Measurements from ENCODE around the gene ADAMTS20.

The ADAMTS20 gene

GRCh38 chr12:43493261-43493797, 58.7 kb downstream of the ADAMTS20 start:
- H3K4me3 ChIP-seq (ENCODE audit: insufficient read depth, low read depth, low read length) = no peak overlapping the region
- H3K36me3 ChIP-seq (ENCODE audit: control insufficient read depth, insufficient read depth, low read length) = peaks cover 3% of the 10 kb centered on the region
- H3K4me1 ChIP-seq (ENCODE audit: control insufficient read depth, insufficient read depth, low read length) = no peaks in the 10 kb centered on the region
- no peaks in the 10 kb centered on the region for H3K9me3 ChIP-seq (ENCODE audit: control insufficient read depth, low read length)
- H3K27me3 ChIP-seq (ENCODE audit: control insufficient read depth, insufficient read depth, low read length, poor library complexity, severe bottlenecking) = no peaks in the 10 kb centered on the region
- WGBS, 2 experiments = 91 to 95% methylated on average over 1 to 2 of the region's 2 CpGs
- H3K27ac ChIP-seq (ENCODE audit: insufficient read depth, low read depth, low read length, poor library complexity, severe bottlenecking) = no peak overlapping the region

- H3K27me3 ChIP-seq (ENCODE audit: control insufficient read depth, insufficient read depth, low read length, poor library complexity, severe bottlenecking) = no peaks in the 10 kb centered on the region
- H3K9me3 ChIP-seq (ENCODE audit: control insufficient read depth, low read length) = no peaks in the 10 kb centered on the region
- H3K36me3 ChIP-seq (ENCODE audit: control insufficient read depth, insufficient read depth, low read length) = no peaks in the 10 kb centered on the region
- no peaks in the 10 kb centered on the region for H3K4me1 ChIP-seq (ENCODE audit: control insufficient read depth, insufficient read depth, low read length)
- H3K27ac ChIP-seq (ENCODE audit: insufficient read depth, low read depth, low read length, poor library complexity, severe bottlenecking) = no peak overlapping the region
- H3K4me3 ChIP-seq (ENCODE audit: insufficient read depth, low read depth, low read length) = no peak overlapping the region
- WGBS, 2 experiments = 88 to 90% methylated on average over 3 of the region's 3 CpGs
Observed at GRCh38 chr12:43482311-43483085, 69.5 kb downstream of the ADAMTS20 start.

- Histone ChIP-seq H3K36me3 (ENCODE audit: control insufficient read depth, insufficient read depth, low read length) (no peaks in the 10 kb centered on the region), H3K27ac (ENCODE audit: insufficient read depth, low read depth, low read length, poor library complexity, severe bottlenecking) (no peak overlapping the region), H3K27me3 (ENCODE audit: control insufficient read depth, insufficient read depth, low read length, poor library complexity, severe bottlenecking) (no peaks in the 10 kb centered on the region), H3K9me3 (ENCODE audit: control insufficient read depth, low read length) (no peaks in the 10 kb centered on the region), H3K4me1 (ENCODE audit: control insufficient read depth, insufficient read depth, low read length) (no peaks in the 10 kb centered on the region), H3K4me3 (ENCODE audit: insufficient read depth, low read depth, low read length) (no peak overlapping the region)
- 86 to 99% methylated on average over 3 of the region's 3 CpGs for WGBS, 2 experiments
Observed at GRCh38 chr12:43480591-43480990, 71.4 kb downstream of the ADAMTS20 start.

- 94 to 97% methylated on average over 3 of the region's 3 CpGs for WGBS, 2 experiments
- Histone ChIP-seq H3K4me1 (ENCODE audit: control insufficient read depth, insufficient read depth, low read length) (no peaks in the 10 kb centered on the region), H3K36me3 (ENCODE audit: control insufficient read depth, insufficient read depth, low read length) (no peaks in the 10 kb centered on the region), H3K9me3 (ENCODE audit: control insufficient read depth, low read length) (no peaks in the 10 kb centered on the region), H3K27me3 (ENCODE audit: control insufficient read depth, insufficient read depth, low read length, poor library complexity, severe bottlenecking) (no peaks in the 10 kb centered on the region), H3K27ac (ENCODE audit: insufficient read depth, low read depth, low read length, poor library complexity, severe bottlenecking) (no peak overlapping the region), H3K4me3 (ENCODE audit: insufficient read depth, low read depth, low read length) (no peak overlapping the region)
Observed at GRCh38 chr12:43462741-43463140, 89.3 kb downstream of the ADAMTS20 start.

- Histone ChIP-seq H3K9me3 (ENCODE audit: control insufficient read depth, low read length) (no peaks in the 10 kb centered on the region), H3K4me3 (ENCODE audit: insufficient read depth, low read depth, low read length) (no peak overlapping the region), H3K27ac (ENCODE audit: insufficient read depth, low read depth, low read length, poor library complexity, severe bottlenecking) (no peak overlapping the region), H3K36me3 (ENCODE audit: control insufficient read depth, insufficient read depth, low read length) (no peaks in the 10 kb centered on the region), H3K4me1 (ENCODE audit: control insufficient read depth, insufficient read depth, low read length) (no peaks in the 10 kb centered on the region), H3K27me3 (ENCODE audit: control insufficient read depth, insufficient read depth, low read length, poor library complexity, severe bottlenecking) (no peaks in the 10 kb centered on the region)
- WGBS, 2 experiments = 100% methylated on average over 2 of the region's 2 CpGs; no CpG with 5 or more reads in 1 of the 2 experiments
Observed at GRCh38 chr12:43462080-43462479, 89.9 kb downstream of the ADAMTS20 start.

- H3K27me3 ChIP-seq (ENCODE audit: control insufficient read depth, insufficient read depth, low read length, poor library complexity, severe bottlenecking) = no peaks in the 10 kb centered on the region
- WGBS, 2 experiments = 94% methylated on average over 4 of the region's 4 CpGs
- H3K9me3 ChIP-seq (ENCODE audit: control insufficient read depth, low read length) = peaks cover 3% of the 10 kb centered on the region
Observed at GRCh38 chr12:43459285-43459684, 92.7 kb downstream of the ADAMTS20 start.

GRCh38 chr12:43453761-43454160, 98.2 kb downstream of the ADAMTS20 start:
- Histone ChIP-seq H3K36me3 (ENCODE audit: control insufficient read depth, insufficient read depth, low read length) (no peaks in the 10 kb centered on the region), H3K27ac (ENCODE audit: insufficient read depth, low read depth, low read length, poor library complexity, severe bottlenecking) (no peak overlapping the region), H3K4me3 (ENCODE audit: insufficient read depth, low read depth, low read length) (no peak overlapping the region), H3K27me3 (ENCODE audit: control insufficient read depth, insufficient read depth, low read length, poor library complexity, severe bottlenecking) (no peaks in the 10 kb centered on the region), H3K4me1 (ENCODE audit: control insufficient read depth, insufficient read depth, low read length) (no peaks in the 10 kb centered on the region), H3K9me3 (ENCODE audit: control insufficient read depth, low read length) (peaks cover 3% of the 10 kb centered on the region)
- 97 to 99% methylated on average over 5 of the region's 8 CpGs for WGBS, 2 experiments

More at GRCh38 chr12:43459285-43459684, 92.7 kb downstream of the ADAMTS20 start:
- H3K4me1 ChIP-seq (ENCODE audit: control insufficient read depth, insufficient read depth, low read length) = no peaks in the 10 kb centered on the region
- no peak overlapping the region for H3K27ac ChIP-seq (ENCODE audit: insufficient read depth, low read depth, low read length, poor library complexity, severe bottlenecking)
- H3K36me3 ChIP-seq (ENCODE audit: control insufficient read depth, insufficient read depth, low read length) = no peaks in the 10 kb centered on the region
- no peak overlapping the region for H3K4me3 ChIP-seq (ENCODE audit: insufficient read depth, low read depth, low read length)

GRCh38 chr12:43444940-43445564, 107.0 kb downstream of the ADAMTS20 start:
- H3K4me3 ChIP-seq (ENCODE audit: insufficient read depth, low read depth, low read length) = no peak overlapping the region
- H3K27me3 ChIP-seq (ENCODE audit: control insufficient read depth, insufficient read depth, low read length, poor library complexity, severe bottlenecking) = no peaks in the 10 kb centered on the region
- no peaks in the 10 kb centered on the region for H3K9me3 ChIP-seq (ENCODE audit: control insufficient read depth, low read length)
- no peaks in the 10 kb centered on the region for H3K36me3 ChIP-seq (ENCODE audit: control insufficient read depth, insufficient read depth, low read length)
- no peaks in the 10 kb centered on the region for H3K4me1 ChIP-seq (ENCODE audit: control insufficient read depth, insufficient read depth, low read length)
- 75 to 86% methylated on average over 1 of the region's 3 CpGs for WGBS, 2 experiments
- no peak overlapping the region for H3K27ac ChIP-seq (ENCODE audit: insufficient read depth, low read depth, low read length, poor library complexity, severe bottlenecking)

GRCh38 chr12:43436597-43436996, 115.4 kb downstream of the ADAMTS20 start:
- H3K4me3 ChIP-seq (ENCODE audit: insufficient read depth, low read depth, low read length) = no peak overlapping the region
- H3K9me3 ChIP-seq (ENCODE audit: control insufficient read depth, low read length) = no peaks in the 10 kb centered on the region
- H3K4me1 ChIP-seq (ENCODE audit: control insufficient read depth, insufficient read depth, low read length) = no peaks in the 10 kb centered on the region
- H3K27ac ChIP-seq (ENCODE audit: insufficient read depth, low read depth, low read length, poor library complexity, severe bottlenecking) = no peak overlapping the region
- H3K27me3 ChIP-seq (ENCODE audit: control insufficient read depth, insufficient read depth, low read length, poor library complexity, severe bottlenecking) = no peaks in the 10 kb centered on the region
- 88 to 96% methylated on average over 4 of the region's 4 CpGs for WGBS, 2 experiments
- H3K36me3 ChIP-seq (ENCODE audit: control insufficient read depth, insufficient read depth, low read length) = no peaks in the 10 kb centered on the region

- H3K27me3 ChIP-seq (ENCODE audit: control insufficient read depth, insufficient read depth, low read length, poor library complexity, severe bottlenecking) = no peaks in the 10 kb centered on the region
- 56 to 59% methylated on average over 2 of the region's 2 CpGs for WGBS, 2 experiments
- H3K4me3 ChIP-seq (ENCODE audit: insufficient read depth, low read depth, low read length) = no peak overlapping the region
- H3K27ac ChIP-seq (ENCODE audit: insufficient read depth, low read depth, low read length, poor library complexity, severe bottlenecking) = no peak overlapping the region
- peaks cover 5% of the 10 kb centered on the region for H3K36me3 ChIP-seq (ENCODE audit: control insufficient read depth, insufficient read depth, low read length)
- H3K9me3 ChIP-seq (ENCODE audit: control insufficient read depth, low read length) = no peaks in the 10 kb centered on the region
- no peaks in the 10 kb centered on the region for H3K4me1 ChIP-seq (ENCODE audit: control insufficient read depth, insufficient read depth, low read length)
Observed at GRCh38 chr12:43434614-43435013, 117.4 kb downstream of the ADAMTS20 start.

Measured in ectodermal cell (in vitro differentiated cells).